GM18499 (cell line): Measurements from ENCODE around the gene HLA-DOA.

Source experiments
- ATAC-seq: cut with Tn5 transposase; IDR thresholded peaks from one replicate; pipeline ENCODE4 v1.9.1; 2021; ENCODE audit warnings: moderate number of reproducible peaks; ENCODE audit not compliant: insufficient read depth, unreplicated experiment

Gene HLA-DOA

DNA sequence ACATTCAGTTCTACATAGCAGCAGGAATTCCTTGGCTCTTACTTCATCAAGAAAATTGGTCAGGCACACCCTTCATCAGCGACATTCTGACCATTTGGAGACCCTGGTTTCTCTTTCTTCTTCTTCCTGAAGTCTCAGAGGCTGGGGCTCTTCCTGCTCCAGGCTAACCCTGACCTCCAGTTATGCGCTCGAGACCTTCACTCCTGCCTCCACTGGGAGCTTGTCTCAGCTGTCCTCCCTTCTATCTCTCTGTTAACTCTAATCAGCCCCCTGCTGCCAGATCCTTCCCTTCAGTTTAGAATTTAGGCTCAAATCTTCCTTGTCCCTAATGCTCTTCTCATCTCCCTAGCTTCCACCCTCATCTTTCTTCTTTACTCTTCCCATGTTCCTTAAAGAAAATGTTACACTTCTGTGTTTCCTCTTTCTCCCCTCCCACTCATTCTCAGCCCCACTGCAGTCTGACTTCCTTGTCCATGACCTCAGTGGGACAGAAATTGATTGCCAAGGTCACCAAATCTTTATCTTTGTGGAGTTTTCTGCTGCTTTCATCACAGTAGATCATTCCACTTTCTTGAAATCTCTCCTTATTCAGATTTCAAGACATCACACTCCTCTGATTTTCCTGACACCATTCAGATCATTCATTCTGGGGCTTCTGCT lies 8.4 kb upstream of the HLA-DOA start:
- no peak for ATAC-seq

DNA sequence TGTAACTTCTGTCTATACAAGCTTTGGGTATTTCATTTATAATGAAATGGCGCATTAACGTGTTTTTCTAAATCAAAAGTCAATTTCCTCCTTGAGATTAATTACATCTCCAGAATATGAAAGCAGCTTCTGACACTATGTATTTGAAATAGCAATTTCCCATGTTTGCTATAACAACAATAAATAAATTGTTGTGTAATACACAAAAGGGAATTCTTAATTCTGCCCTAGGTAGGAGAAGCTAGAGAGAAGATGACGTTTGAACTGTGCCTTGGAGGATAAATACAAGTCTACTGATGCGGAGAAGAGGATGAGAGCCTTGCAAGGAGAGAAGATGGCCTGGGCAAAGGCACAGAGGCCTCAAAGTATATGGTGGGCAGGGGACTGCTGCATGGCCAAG lies 7.6 kb upstream of the HLA-DOA start:
- no peak for ATAC-seq

DNA sequence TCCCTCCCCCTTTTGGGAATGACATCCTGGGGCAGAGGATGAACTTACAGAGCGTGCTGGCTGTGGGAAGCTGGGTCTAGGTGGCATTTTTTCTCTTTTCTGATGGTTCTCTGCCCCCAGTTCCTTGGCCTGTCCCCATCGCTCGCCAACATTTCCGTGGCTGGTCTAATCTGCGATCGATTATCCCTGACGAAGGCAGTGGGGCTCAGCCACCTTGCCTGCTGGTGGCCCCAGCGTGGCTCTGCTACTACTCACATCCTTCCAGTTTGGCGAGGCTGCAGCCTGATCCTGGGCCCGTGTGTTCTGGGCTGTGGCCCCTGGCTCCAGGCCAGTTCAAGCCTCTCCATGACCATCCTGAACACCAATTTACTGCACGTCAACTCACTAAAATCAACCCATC lies 6.4 kb upstream of the HLA-DOA start:
- ATAC-seq = no peak

DNA sequence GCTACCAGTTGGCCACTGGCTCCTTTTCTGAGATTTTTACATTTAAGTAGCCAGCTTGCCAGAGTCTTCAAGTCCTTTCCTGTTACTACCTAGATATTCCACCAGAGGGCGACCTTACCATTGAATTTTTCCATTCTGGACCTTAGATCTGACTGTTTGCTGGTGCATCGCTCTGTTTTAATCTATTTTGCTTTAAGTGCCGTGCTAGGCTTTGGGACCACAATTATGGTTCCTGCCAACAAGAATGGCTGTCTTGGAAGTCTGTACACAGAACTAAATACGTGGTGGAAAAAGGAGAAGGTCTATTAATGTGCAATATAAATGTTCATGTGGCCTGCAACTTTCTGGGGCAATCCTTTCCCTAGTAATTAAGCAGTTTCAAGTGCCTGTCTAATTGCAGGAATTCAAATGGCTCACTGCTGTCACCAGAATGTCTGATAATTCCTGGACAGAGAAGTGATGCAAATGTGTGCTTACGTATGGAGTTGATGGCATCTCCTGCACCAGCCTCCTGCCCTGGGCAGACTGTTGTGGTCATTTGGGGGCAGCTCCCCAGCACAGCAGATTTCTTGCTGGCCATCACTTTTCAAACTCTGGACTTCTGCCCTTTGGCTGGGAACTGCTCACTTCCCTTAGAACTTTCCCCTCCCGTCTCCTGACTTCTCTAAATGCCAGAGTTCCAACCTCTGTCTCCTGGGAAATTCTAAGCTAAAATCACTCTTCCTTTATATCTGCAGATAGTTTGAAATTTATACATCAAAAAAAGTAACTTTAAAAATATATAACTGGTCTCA lies 5.6 kb upstream of the HLA-DOA start:
- ATAC-seq = no peak

DNA sequence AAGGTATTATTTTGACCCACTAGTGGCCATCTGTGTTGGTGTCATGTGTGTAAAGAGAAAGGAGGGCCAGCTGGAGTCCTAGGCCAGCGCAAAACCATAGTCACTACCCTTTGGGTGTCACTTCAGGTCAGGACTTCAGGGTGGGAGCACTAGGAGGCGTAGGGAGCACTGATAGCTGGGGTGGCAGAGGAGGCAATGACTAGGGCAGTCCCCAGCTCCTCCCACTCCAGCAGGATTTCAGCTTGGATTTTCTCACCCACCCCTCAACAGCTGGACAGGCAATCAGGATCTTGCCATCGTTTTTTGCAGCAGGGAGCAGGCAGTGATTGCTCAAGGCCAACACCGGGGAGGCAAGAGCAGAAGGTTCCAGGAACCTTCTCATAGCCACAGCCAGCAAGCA lies 4.2 kb upstream of the HLA-DOA start:
- no peak for ATAC-seq

DNA sequence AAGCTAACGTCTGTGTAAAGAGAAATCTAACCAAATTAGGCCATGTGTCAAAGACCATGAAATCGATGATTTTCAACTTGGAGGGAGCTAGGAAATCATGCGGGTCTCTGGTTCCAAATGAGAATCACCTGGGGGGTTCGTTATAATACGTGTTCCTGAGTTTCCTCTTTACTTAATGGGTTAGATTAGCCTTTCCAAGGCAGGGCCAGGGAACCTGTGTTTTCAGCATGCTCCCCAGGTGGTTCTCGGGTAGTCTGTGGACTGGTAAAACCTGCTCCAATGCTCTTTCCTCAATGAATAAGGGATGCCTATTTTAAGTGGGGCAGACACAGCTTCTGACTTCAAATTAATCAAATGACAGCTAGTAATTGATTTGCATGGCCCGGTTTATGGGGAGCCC lies 965 bp upstream of the HLA-DOA start:
- ATAC-seq = no peak

DNA sequence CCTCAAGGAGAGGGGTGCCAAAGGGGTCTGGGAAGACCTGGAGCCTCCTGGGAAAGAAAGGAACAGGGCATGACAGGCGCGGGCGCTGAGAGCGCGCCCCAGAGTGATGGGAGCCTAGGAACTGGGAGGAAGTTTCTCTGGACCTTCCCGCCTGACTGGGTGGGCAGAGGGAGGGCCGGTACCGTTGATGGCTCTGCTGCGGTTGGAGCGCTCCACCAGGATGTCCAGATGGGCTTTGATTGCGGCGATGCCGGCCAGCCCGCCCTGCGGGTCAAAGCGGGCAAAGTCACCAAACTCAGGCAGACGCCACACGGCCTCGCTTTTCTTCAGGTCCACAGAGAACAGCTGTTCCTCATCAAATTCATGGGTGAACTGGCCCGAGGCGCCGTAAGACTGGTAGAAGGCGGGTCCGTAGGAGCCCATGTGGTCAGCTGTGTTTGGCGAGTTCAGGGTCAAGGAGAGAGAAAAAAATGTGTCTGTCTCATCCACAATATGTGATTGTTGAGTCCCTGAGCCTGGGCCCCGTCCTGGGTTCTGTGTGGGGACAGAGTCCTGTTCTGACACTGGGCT lies 1.5 kb downstream of the HLA-DOA start:
- no peak for ATAC-seq

DNA sequence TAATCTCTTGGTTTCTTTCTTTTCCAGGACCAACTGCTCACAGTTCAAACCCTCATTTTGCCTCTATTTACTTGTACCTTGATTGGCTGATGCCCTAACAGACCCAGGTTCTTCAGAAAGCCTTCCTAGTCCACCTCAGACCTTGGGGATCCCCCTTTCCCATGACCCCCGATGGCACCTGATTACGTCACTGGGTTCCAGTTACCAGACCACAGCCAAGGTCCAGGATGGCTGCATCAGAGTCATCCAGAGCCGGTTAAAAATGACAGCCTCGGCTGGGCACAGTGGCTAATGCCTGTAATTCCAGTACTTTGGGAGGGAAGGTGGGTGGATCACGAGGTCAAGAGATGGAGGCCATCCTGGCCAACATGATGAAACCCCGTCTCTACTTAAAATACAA lies 4.5 kb downstream of the HLA-DOA start:
- ATAC-seq = no peak

DNA sequence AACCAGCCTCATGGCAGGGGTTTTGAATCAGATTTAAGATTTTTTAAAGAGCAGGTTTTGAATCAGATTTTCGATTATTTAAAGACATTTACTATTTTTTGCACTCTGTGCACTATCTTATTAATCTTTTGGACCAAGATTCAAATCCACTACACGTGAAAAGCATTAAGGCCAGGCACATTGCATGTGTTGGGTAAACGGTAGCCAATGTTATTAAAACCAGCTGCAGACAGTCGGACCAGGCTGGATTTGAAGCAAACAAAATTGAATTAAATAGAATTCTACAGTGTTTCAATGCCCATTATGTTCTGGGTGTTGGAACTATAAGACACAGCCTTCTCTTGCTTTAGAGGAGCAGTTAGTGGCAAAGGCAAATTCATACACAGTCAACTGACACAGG lies 7.7 kb downstream of the HLA-DOA start:
- ATAC-seq = no peak

DNA sequence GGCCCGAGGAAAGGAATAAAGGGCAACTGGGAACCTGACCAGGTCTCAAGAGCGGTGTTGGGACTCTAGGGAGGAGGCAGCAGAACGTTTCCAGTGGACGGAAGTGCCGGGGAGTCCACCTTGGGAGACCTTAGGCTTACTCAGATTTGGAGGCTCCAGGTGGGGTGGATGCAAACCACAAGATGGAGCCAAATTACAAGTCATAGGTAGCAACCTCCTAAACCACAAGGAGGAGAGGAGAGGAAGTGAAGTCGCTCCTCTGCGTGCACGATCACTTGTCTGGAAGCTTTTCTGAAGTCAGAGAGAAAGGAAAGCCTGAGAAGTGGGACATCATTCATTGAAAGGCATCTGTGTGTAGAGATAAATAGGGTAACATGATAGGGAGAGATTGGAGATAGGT lies 9.3 kb downstream of the HLA-DOA start:
- ATAC-seq = no peak

DNA sequence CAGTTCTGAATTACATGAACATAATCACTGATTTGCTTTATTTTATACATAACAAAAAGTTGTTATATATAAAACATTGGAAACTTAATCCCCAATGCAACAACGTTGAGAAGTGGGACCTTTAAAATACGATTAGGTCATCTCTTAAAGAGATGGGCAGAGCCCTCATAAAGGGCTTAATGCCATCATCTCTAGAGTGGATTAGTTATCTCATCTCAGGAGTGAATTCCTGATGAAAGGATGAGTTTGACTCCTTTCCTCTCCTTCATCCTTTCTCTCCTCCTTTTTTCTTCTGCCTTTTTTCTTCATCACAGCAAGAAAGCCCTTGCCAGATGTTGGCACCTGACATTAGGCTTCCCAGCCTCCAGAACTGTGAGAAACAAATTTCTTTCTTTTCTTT lies 13.9 kb downstream of the HLA-DOA start:
- ATAC-seq = no peak

DNA sequence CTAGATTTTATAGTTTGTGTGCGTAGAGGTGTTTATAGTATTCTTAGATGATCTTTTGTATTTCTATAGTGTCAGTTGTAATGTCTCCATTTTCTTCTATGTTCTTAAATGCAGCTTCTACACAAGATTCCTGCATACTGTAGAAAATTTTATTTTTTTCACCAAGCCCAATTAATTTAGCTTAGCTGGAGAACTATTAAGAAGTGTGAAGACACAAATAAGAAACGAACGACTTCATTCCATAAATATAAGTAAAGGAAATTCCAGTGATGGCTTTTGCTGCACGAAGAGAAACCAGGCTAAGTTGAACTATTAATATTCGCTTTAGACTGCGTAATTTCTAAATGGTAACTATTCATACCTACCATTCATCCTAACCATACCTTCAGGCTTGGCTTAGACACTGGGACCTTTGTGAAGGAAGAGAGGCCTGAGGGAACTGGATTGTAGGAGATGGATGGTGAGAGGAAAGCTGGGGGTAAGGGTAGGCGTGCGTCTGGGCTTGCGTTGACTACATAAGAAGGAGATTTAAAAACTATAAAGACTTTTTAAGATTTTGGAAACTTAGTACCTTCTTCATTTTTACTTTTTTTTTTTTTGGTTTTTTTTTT lies 15.9 kb downstream of the HLA-DOA start:
- ATAC-seq = no peak

DNA sequence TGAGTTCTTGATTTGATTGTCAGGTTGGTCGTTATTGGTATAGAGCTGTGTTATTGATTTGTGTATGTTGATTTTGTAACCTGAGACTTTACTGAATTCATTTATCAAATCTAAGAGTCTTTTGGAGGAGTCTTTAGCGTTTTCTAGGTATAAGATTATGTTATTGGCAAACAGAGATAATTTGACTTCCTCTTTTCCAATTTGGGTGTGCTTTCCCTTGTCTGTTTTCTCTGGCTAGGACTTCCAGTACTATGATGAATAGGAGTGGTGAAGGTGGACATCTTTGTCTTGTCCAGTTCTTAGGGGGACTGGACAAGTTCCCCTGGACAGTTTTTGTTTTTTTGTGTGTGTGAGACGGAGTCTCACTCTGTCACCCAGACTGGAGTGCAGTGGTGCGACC lies 17.4 kb downstream of the HLA-DOA start:
- no peak for ATAC-seq

DNA sequence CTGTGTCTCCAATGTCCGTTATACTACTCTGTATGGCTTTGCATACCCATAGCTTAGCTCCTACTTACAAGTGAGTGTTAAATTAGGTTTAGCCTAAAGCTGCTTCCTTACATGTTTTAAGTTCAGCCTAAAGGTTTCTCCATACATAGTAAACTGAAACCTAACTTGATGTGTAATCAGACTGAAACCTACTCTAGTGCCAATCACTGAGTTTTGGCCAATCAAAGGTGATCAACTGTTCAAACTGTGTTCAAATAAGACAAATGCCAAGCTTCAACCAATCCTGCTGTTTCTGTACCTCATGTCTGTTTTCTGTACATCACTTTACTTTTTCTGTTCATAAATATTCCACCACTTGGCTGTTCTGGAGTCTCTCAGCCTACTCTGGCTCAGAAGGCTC lies 20.0 kb downstream of the HLA-DOA start:
- ATAC-seq = no peak

DNA sequence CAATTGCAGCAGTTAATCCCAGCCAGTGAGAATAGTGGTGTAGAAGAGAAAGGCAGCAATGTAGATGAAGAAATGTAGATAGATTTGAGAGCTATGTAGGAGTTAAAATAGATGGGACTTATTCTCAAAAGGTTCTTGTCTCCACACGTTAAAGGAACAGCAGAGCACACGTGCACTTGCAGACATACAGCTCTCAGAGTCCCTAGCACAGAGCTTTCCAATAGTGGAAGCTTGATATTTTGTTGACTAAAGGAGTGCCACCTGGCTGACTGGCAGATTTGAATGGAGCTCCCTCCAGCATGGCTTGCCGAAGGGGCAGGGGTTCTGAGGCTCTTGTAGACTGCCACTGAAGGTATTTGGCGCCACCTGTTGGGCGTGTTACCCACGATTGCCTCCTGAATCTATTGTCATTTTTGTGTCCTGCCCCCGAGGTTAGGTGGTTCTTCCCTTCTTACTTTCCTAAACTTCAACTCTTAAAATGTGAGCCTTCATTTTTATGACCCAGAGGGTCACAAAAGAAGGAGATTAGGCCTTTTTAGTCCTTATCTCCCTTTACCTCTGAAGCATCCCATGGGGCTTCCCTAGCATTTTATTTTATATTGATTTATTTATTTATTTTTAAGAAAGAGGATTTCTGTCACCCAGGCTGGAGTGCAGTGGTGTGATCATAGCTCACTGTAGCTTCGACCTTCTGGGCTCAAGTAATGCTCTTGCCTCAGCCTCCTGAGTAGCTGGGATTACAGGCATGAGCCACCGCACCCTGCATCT lies 24.6 kb downstream of the HLA-DOA start:
- no peak for ATAC-seq

DNA sequence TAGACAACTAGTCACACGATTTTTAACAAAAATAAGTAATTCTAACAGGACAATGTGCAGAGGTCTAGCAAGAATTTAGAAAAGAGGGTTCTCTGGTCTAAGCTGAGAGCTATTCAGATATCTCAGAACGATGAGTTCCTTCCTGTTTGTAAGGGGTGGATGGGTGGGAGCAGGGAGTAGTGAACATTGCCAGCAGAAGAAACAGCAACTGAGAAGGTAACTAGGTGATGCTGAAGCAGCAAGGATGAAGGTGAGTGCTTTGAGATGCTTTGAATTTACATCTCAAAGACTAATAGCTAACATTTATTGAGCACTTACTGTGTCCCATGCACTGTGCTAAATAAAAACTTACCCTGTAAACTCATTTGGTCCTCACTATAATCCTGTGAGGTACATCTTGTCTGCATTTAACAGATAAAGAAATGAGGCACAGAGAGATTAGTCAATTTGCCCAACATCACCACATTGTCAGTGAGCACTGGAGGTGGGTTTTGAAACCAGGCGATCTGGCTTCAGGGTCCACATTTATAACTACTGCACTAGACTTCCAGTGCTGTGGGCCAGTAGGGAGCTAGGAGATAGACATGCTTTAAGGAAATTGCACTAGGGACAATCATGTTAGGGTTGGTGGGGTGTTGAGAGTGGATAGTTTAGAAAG lies 25.3 kb downstream of the HLA-DOA start:
- ATAC-seq = no peak

DNA sequence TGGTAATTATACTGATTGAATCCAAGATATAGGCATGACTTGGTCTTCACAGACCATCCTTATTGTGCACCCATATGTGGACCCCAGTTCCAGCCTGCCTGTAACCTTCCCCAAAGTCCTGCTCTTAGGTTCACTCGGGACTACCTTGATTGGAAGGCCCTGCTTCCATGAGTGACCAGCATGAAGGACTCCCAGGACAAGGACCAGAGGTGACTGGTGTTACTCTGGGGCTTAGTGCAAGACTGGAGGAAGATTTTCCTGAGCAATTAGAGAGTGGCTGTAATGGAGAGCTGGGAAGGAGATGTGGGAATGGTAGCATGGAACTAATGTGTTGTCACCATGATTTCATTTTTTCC lies 25.9 kb downstream of the HLA-DOA start:
- no peak for ATAC-seq

DNA sequence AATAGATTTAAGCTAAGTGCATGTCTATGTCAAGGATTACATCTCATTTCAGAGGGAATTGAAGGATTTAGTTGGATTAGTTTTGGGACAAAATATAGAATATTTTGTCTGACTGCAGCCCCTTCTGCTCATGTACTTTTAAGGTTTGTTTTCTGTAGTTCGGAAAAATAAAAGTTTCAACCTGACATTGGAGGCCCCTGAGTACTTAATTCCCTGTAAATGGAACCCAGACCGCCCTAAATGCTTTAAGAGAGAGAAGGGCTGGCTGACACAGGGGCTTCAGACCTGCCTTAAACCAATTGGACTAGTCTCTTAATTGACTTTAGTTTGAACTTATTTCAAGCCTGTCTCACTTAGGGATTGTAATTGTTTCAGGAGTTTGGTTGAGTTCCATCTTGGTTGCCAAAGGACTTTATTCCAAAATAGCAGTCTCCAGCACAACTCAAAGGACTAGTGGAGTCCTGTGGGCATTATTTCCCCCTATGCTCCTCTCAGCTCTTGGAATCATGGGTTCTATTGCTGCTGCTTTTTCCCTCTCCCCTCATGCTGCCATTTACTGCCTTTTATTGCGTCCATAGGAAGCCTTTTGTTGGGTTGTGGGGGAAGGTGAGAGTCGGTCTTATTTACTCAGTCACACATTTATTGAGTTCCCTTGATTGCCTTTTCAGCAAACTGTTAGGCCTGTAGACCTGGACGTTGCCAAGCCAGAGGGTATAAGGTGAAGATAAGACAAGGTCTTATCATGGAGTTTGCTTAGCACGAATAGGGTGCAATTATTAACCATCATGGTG lies 26.5 kb downstream of the HLA-DOA start:
- ATAC-seq = no peak

DNA sequence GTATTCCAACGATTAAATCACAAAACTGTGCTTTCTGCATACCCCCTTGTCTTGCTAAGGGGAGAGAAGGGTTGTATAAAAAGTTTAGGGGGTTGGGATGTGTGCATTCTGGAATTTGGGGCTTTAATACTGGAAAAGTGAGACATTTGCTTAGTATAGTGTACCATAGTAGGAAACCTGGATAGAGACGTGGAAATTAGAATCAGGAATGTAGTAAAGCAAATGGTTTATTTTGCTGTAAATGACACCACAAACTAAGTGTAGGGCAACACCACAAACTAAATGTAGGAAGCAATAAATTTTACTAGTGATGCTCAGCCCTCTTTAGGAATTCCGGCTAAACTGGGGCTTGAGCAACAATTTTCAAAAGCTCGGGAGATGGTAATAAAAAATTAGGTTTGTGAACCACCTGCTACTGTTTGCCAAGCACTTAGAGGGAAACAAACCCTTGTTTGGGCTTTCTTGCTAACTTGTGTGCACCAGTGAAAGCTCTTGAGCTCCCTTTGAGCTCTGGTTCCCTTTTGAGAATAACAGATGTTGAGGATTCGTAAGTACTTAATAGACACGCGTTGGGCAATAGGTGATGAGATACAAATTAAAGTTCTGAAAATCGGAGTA lies 27.2 kb downstream of the HLA-DOA start:
- ATAC-seq = no peak
